ENCODE results near the gene EFHC1.

EFHC1 gene

DNA sequence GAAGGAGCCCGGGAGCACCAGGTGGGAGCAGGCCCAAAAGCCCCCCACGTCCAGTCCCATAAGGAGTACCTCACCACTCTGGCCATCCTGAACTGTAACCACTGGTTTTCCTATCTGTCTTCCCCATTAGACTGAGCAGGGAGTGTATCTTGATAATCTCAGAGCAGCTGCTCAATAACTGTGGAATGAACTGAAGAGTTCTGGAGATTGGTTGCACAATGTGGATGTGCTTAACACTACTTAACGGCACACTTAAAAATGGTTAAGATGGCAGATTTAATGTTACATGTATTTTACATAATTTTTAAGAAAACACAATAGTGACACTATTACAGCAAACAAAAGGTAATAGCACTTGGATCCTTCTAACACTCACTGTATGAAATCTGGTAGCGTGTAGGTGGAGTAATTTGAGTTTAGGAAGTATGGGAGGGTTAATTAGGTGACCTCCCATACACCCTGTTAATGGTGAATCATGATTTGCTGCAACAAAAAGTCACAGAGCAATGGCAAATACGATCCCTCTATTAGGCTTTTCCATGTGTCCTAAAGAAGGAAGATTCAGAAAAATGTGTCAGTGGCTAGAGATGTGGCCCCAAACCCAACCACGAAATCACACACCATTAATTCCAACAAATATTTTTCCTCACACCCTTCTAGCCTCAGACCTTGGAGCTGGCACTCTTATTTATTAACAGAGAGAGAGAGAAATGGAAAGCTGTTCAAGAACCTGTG is 138.3 kb downstream of the EFHC1 start:
- H3K4me3 ChIP-seq (ENCODE audit: control insufficient read depth, low read depth, low read length): no peak overlapping the region
- peak; percentile 50 for DNase-seq (ENCODE audit: low read depth)

DNA sequence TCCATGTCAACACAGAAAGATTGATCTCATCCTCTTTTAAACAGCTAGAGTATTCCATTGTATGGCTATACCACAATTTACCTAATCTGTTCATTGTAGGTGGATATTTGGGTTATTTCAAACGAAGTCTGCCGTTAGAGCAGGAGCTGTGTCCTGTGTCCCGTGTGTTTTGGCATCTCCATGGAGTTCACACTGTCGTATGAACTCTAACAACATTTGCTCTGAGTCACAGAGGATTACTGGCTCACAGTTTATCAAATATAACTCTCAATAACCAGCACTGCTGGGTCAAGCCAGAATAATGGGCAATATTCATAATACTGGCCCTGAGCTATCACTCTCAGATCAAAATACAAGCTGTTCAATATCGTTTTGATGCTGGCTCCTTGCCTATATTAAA is 140.3 kb downstream of the EFHC1 start:
- TF ChIP-seq CTCF (conservative IDR thresholded peaks at IDR 0.05; ENCODE audit: control insufficient read depth, insufficient read depth, low read depth, low read length): no peak
- no peak overlapping the region for H3K4me3 ChIP-seq (ENCODE audit: control insufficient read depth, low read depth, low read length)
- peak; percentile 53 for DNase-seq (ENCODE audit: low read depth)

More for the DNA sequence above, 138.3 kb downstream of the EFHC1 start:
- TF ChIP-seq CTCF (conservative IDR thresholded peaks at IDR 0.05; ENCODE audit: control insufficient read depth, insufficient read depth, low read depth, low read length): no peak

DNA sequence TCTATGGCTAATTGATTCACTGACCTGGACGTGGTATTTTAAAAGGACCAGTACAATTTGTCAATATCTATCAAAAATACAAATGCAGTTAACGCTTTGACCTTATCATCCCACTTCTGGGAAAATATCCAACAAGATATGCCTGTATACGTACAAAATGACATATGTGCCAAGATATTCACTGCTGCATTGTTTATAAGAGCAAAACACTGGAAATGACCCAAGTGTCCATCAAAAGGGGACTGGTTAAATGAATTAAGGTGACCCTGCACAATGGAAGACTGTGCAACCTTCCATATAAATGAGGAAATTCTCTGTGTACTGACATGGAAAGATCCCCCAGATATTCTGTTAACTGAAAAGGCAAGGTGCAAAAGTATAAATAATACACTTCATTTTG is 142.8 kb downstream of the EFHC1 start:
- no peak overlapping the region for H3K4me3 ChIP-seq (ENCODE audit: control insufficient read depth, low read depth, low read length)
- no peak for DNase-seq (ENCODE audit: low read depth)
- no peak for TF ChIP-seq CTCF (conservative IDR thresholded peaks at IDR 0.05; ENCODE audit: control insufficient read depth, insufficient read depth, low read depth, low read length)

- no peak overlapping the region for H3K4me3 ChIP-seq (ENCODE audit: control insufficient read depth, low read depth, low read length)
- no peak for TF ChIP-seq CTCF (conservative IDR thresholded peaks at IDR 0.05; ENCODE audit: control insufficient read depth, insufficient read depth, low read depth, low read length)
Measured at GRCh38 chr6:52564856-52565255, 144.7 kb downstream of the EFHC1 start.

GRCh38 chr6:52566201-52566600 is 146.1 kb downstream of the EFHC1 start:
- DNase-seq (ENCODE audit: low read depth): no peak
- no peak overlapping the region for H3K4me3 ChIP-seq (ENCODE audit: control insufficient read depth, low read depth, low read length)
- no peak for TF ChIP-seq CTCF (conservative IDR thresholded peaks at IDR 0.05; ENCODE audit: control insufficient read depth, insufficient read depth, low read depth, low read length)

More at GRCh38 chr6:52564856-52565255, 144.7 kb downstream of the EFHC1 start:
- no peak for DNase-seq (ENCODE audit: low read depth)

GRCh38 chr6:52566853-52567279 is 146.7 kb downstream of the EFHC1 start:
- no peak for TF ChIP-seq CTCF (conservative IDR thresholded peaks at IDR 0.05; ENCODE audit: control insufficient read depth, insufficient read depth, low read depth, low read length)
- no peak overlapping the region for H3K4me3 ChIP-seq (ENCODE audit: control insufficient read depth, low read depth, low read length)
- DNase-seq (ENCODE audit: low read depth): peak; percentile 100
